Suppressor macrophage treated with lipopolysaccharide for 4 hours (primary cell): ENCODE data around the gene QSOX1.

ENCODE experiments used
- DNase-seq: peaks from one replicate; pipeline ENCODE4 v3.0.0-alpha.2; 2020

The QSOX1 gene

DNA sequence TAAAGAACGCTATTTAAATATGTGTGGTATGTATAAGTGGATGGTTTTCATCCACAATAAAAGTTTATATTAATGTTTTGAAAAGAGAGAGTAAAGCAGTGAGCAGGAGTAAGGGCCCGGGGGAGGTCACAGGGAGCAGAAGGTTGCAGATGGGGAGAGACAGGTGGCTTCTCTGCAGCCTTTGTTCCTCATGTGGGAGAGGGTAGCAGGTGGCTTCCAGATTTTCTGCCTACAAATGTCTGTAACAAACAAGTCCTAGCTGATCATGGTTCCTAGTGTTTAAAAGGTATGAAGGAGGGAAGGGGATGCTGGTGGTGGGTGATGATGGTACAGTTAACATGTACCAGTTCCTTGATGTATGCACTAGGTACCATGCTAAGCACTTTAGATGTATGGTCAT, 18.8 kb downstream of the QSOX1 start:
- no peak for DNase-seq

DNA sequence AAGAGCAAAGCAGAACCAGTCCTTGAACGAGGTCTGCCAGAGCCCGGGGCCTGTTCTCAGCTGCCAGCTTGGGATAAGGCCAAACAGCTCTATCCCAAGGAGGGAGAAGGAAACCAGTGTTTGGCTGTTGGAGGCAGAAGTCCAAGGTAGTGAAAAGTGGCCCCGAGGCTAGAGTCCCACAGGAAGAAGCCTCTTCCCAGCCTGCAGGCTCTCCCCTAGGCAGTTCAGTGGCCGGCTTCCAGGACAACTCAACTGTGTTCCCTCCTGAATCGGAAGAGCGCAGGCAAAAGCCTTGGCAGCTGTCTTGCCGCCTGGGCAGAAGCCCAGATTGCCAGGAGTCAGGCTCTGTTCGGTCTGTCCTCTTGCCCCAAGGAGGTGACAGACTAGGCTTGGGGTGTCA, 19.3 kb downstream of the QSOX1 start:
- DNase-seq, result no peak

DNA sequence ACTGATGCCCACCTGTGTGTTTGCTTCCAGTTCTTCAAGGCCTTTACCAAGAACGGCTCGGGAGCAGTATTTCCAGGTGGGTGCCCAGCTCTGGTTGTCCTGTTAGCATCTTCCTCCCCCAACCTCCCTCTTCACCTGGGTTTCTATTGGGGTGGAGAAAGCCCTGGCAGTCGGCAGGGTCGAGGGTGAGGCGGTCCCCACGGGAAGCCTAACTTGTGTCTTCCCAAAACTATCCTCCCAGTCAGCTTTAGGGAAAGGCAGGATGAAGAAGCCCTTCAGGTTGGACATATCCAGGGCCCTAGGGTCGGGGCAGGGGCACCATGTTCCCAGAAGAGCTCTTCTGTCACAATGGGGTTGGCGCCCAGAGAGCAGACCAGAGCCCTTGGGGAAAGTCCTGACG, 20.6 kb downstream of the QSOX1 start:
- DNase-seq, result no peak

DNA sequence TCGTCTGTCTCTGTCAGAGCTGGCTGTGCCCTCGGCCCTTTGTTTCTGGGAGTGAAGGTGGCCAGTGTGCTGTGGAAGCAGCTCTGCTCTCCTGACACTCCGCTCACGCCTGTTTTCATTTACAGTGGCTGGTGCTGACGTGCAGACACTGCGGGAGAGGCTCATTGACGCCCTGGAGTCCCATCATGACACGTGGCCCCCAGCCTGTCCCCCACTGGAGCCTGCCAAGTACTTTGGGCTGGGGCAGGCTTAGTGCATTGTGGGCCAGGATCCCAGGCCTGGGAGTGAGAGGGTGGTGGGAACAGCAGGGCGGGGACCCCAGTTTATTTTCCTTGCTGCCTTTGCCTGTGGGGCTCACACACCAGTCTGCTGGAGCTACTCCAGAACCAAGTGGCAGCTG, 21.1 kb downstream of the QSOX1 start:
- no peak for DNase-seq

DNA sequence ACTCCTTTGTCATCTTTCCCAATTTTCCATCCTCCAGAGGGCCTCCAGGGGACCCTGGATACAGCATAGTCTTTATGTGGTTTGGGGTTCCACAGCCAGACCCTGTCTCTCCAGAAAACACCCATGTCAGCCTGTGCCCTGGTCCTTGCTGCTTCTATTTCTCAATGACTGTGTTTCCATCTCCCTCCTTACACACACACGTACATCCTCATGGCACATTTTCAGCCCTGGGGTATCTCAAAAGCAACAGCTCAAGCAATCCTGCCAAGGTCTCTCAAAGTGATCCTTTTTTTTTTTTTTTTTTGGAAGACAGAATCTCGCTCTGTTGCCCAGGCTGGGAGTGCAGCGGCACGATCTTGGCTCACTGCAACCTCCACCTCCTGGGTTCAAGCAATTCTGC, 22.3 kb downstream of the QSOX1 start:
- no peak for DNase-seq

DNA sequence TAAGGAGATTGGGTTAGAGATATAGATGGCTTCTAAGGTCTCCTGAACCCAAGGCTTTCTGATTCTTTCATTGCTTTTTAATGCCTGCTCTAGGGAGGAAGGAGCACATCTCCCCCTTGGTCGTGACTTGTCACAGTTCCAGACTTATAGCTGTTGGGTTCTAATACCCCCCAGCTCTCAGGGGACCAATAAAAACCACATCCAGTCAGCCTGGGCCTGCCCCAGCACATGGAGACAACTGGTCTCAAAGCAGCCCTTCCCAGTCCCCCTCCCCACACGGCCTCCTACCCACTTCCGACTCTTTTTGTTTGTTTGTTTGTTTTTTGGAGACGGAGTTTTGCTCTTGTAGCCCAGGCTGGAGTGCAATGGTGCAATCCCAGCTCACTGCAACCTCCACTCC, 23.3 kb downstream of the QSOX1 start:
- DNase-seq, result no peak

DNA sequence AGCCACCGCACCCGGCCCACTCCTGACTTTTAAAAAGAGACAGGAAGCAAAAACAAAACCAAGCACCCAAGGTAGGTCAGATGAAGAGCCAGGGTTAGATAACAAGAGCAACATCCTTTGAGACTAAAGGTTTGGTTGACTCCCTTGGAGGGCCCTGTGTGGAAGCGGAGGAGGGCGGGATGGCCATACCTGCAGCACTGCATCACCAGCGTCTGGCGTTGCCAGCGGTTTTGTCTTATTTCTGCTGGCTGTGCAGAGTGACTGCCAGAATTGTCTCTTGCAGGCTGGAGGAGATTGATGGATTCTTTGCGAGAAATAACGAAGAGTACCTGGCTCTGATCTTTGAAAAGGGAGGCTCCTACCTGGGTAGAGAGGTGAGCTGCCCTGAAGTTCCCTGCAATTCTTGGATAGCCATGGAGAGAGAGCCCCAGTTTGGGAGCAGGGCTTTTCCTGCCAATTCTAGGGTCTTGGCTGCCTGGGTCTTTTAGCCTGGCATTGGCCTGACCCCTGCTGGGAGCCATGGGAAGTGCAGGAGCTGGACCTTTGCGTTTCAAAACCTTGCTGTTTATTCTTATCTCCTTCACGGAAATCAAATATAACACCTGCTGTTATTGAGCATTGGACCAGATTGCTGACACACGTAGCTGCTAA, 24.0 kb downstream of the QSOX1 start:
- peak; percentile 67 for DNase-seq

DNA sequence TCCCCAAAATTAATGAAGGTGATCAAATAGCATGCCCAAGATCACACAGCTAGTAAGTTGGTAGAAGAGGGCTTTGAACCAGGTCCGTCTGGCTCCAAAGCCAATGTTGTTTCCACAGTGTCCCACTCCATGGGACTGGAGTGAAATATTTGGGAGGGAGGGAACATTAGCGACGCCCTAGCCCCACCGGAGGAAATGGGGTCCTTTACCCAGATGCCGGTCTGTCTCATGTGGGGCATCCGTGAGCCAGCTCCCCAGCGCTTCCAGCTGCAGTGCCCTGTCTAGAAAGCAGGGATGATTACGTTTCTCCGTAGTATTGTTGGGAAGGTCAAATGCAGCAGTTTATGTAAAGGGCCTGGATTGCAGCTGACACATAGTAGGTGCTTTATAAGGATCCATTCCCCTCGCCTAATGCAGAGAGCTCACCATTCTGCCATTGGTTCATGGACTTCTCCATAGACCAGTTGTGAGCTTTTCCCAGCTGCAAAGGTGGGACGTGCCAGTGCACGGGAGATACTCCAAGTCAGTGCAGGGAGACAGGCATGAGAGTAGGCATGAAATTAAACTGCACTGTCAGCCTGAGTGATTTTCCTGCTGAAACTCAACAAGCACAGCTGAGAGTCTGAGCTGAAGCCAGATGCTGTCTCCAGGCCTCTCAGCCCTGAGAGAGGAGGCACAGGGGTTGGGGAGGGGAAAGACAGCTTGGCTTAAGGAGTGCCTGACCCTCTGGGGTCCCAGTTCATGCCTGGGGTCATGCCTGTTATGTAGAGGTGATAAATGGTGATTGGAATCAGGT, 24.7 kb downstream of the QSOX1 start:
- no peak for DNase-seq

DNA sequence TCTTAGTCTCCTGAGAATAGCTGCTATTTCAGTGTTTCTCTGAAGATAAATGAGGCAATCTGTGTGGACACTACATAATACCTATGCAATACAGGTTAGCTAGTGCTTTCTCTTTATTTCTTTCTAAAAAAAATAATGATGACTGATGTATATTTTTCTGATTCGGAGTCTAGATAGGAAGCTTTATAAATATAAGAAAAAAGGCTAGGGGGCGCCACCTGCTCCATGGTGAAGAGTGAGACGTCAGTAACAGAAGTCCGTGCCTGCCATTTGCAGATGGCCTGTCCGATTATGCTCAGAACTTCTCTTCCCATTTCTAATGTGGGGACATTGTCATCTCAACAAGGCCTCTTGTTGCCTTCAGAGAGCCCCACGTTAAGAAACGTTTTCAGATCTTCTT, 26.4 kb downstream of the QSOX1 start:
- DNase-seq, result peak; percentile 62

DNA sequence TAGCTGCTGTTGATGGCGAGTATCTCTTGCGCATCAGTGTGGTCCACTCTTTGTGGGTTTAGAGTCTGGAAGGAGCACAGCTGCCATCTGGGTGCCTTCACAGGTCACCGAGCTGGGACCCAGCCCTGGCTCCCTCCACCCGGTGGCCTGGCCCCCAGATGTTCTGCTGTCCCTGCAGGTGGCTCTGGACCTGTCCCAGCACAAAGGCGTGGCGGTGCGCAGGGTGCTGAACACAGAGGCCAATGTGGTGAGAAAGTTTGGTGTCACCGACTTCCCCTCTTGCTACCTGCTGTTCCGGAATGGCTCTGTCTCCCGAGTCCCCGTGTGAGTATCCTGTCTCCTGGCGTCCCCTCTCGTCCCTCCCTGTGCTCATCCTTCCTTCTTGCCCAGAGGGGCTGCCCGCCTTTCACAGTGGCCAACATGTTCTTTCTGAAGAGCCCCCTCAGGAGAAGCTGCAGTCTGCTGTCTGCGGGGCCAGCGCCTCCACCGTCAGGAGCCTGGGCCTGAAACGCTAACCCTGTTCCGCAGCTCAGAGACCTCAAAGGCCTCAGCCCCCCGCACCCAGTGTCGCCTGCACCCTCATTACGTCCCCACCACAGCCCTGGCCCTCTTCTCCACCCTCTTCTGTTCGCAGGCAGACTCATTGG, 27.4 kb downstream of the QSOX1 start:
- DNase-seq, result no peak

DNA sequence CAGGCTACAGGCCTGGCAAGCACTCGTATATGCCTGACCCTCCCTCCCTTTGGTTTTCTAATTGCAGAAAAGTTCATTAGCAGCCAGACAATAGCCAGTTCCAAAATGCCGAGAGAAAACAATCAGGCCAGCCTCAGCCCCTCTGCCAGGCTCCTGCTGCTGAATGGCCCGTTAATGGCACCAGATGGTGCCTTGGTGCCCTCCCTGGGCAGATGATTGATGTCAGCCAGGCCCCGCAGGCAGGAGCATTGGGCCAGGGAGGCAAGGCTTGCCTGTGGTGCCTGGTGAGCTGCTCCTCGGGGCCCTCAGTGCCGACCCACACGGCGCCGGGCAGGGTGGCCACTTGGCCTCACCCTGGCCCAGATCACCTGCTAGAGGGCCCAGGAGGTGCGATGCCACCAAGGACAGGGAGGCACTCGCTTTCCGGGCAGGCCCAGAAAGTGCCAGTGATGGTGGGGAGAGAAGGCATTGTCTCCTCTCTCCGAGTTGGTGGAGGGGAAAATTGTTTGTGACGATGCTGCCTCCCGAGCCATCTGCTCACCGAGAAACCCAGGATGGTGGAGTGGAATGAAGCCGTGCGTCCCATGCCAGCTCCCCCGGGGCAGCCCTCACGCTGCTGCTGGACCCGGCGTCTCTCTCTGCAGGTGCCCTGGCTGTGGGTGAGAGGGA, 28.1 kb downstream of the QSOX1 start:
- DNase-seq, result no peak

DNA sequence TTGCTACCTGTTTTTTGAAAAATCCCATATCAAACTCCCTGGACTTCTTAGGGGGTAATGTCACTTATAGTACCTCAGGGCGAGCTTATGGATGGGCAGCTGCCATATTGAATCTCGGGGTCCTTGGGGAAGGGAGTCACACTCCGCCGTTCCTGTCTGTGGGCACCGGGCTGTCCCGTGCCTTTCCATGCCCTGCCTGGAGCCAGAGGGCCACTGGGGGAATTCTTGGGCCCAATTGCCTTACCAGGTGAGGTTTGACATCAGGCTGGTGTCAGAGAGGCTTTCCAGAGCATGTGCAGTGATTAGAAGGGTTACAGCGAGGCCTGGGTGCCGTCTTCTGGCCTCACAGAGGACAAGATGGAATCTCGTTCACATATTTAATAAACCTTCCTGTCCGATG, 28.8 kb downstream of the QSOX1 start:
- no peak for DNase-seq

DNA sequence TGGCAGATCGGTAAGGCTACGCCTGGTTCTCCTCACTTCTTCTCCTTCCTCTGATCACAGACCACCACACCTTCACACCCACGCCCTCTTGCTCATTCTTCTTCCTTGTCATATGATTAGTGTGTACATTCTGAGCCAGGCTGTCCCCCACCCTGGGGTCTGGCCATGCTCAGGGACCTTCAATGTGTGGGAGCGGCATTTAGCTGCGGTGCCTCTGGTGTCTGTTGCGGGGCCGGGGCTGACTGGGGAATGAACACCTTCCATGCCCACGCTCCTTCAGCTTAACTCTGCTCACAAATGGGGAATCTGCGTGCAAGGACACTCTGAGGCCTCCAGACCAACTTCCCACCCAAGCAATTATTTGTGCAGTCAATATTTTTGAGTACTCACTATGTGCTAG, 29.4 kb downstream of the QSOX1 start:
- no peak for DNase-seq

DNA sequence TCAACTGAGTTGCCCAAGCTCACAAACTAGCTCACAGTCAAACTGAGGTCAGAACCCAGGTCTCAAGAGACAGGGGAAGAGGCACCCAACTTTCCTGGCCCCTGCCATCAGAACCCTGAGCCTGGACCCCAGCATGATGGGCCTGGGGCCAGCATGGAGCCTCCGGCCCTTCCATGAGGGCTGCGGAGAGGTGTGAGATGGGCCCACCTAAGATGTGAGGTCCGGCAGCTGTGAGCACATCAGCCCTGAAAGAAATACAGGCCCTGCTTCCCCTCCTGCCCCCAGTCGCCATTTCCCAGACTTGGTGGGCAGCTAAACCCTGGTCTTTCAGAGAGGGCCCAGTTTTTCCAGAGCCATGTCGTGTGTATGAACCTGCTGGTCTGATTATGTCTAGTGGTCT, 30.6 kb downstream of the QSOX1 start:
- DNase-seq, result no peak

DNA sequence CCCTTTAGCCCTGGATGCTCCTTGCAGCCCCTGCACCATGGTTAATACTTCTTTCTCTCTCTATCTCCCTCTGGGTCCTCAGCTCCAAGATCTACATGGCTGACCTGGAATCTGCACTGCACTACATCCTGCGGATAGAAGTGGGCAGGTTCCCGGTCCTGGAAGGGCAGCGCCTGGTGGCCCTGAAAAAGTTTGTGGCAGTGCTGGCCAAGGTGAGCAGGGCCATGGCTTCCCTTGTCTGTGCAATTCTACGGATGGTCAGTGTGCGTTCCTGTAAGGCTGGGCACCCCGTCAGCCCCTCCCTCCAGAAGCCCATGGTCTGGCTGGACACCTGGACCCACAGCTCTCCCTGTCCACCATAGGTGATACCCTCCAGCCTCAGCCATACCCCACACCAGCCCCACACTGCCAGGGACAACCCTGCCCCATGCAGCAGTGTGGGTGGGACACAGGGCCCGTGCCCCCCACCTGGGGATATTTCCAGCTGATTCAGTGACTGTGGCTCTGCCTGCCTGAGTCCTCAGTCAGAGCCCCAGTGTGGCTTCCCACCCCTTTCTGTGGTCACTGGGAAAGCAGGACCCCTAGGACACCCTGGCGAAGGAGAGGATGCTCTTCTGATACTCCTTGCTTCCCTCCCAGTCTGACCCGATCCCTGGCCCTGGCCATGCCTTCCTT, 31.4 kb downstream of the QSOX1 start:
- no peak for DNase-seq

DNA sequence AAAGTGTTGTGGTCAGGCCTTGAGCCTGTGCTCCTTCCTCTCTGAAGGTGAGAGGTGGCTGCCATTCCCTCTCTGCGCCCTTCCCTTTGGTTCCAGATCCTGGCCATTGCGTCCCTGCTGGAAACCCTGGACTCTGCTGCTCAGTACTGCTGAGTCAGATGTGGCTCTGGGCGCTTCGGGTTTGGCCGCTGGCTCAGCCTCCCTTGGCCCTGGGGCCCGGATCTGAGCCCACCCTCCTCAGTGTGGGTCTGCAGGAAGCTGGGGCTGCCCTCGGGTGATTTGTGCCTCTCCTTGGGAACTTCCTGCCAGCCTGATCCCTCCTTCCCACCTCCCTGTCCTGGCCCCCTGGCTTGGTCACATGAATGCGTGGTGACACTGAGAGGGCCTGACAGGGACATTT, 32.2 kb downstream of the QSOX1 start:
- DNase-seq, result no peak

DNA sequence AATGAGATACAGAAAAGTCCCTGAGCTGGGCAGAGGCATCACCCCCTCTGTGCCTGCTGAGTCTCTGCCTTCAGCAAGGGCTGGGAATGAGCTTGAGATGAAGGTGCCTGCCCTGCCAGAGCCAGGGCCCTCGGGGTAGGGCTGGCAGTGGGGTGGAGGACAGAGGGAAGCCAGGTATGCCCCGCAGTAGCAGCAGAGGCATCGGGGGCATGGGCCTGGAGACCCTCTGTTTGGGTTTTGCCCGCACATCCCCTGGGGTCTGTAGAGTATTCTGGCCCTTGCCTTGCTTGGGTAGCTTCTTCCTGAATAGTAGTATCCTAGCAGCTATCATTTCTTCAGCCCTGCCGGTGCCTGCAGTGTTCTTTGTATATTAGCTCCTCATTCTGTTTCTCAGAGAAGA, 33.0 kb downstream of the QSOX1 start:
- DNase-seq, result no peak

DNA sequence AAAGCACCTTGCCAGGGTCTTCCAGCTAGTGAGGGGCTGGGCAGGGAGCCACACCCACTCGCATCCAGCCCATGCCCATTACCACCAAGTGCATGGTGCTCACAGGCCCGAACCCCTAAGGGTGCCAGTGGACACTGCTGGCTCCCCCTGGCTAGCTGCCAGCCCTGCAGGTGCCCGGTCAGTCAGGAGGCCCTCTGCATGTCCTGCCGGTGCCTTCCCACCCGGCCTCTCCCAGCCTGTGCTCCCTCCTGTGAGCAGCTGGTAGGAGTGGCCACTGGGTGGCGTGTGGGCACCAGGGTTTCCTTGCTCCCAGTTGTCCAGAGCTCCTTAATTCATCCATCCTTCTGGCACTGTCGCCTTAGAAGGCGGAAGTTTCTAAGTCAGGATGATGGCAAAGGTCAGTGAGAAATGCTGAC, 33.4 kb downstream of the QSOX1 start:
- DNase-seq, result peak; percentile 50

DNA sequence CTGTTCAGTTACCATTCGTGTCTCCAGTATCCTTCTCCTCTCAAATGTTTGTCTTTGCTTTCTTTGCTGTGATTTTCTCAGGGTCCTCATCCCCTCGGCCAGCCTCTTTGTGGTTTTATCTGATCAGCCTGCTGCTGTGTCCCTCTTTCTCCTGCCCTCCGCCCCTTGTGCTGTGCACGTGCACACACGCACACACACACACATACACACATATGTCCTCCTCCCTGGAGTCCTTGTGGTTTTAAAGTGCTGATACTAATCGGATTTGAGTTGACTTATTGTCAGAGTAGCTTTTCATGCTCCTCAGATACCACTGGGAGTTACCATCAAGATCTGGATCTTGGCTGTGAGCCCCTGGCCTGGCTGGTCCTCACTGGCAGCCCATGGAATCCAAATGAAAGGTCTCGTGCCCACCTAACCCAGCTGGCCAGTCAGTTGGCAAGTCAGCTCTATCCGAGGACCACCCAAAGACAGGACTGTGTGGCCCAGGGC, 34.1 kb downstream of the QSOX1 start:
- DNase-seq, result no peak

DNA sequence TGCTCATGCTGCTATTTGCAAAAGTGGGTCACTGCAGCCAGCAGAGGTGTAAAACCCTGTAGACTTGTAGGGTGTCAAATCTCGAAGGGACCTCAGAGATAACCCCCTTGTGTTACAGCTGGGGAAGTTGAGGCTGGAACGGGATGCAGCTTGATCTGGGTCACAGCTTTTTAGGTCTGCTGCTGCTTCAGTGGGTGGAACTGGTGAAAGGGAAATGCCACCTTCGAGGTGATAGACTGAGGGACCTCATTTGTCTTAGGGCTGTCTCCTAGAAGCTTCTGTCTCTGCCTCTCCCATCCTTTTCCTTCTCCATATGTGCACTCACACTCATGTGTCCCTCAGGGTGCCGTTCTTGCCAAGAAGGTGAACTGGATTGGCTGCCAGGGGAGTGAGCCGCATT, 35.4 kb downstream of the QSOX1 start:
- no peak for DNase-seq

DNA sequence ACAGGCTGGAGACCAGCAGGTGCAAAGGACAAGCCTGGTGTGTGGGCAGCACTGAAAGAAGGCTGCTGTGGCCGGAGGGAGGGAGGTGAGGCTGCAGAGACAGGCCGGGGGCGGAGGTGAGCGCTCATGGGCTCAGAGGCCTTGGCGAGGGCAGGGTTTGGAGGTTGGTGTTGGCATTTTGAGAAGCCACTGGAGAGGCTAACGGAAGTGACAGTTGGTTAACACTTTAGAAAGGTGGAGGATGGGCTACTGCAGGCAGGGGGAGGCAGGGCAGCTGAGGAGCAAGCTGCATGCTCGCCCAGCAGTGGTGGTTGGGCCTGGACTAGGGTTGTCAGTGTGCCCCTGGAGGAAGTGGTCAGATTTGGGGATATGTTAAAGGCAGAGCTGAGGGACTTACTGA, 37.5 kb downstream of the QSOX1 start:
- no peak for DNase-seq

DNA sequence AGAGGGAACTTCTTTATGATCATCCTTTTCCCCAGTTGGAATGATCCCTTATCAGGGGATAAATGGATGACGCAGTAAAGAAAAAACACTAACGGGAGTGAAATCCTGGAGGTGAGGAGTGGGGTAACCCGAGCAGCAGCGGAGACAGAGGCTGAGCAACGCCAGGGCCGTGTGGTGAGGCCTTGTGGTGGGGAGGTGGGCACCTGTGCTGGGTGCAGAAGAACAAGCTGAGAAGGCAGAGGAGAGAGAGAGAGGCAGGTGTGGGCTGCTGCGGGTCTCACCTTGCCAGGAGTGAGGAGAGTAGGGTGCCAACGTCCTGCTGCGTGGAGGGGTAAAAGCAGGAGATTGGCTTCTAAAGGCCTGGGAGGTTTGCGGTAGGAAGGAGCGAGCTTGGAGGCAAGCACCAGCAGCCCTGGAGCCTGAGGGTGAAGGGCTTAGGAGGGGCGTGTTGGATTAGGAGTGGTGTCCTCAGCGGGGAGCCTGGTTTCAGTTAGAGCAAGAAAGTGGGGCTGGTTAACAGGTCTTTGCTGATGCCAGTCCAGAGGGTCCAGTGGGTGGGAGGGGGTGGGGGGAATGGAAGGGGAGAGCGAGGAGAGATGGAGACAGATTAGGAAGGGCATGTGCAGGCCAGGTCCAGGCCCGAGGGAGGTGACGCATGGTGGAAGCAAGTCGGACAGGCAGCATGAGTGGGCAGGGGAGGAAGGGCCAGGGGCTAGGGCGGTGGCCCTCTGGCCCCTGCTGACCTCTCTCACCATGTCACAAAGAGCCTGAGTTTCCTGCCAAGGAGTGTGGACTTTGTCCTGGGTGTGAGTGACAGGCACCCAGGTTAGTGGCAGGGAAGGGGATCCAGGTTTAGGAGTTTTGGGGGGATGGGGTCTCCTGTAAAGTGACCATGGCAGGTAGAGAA, 38.7 kb downstream of the QSOX1 start:
- no peak for DNase-seq
